Panc1 (cell line): Measurements from ENCODE around the gene CDS2. TPM values are rescaled to one million over a fixed set of nuclear protein-coding genes. Genes with fewer than 3 reads are reported as not detected.

Source experiments
- ATAC-seq: fragments of 200-7000 bp; cut with Tn5 transposase; 2 replicates; pipeline ENCODE4 v1.9.1; 2020; ENCODE audit warnings: mild to moderate bottlenecking, moderate library complexity
- BruUV-seq: library from RNA; stranded (reverse); fragments of 400-500 nt; replicated peaks from 2 replicates; lab custom pipeline; 2021; lab: Mats Ljungman, UMichigan
- CTCF ChIA-PET: fragments of 300-600 bp; sonication (Branson Sonifier 250); formaldehyde crosslinking; loops from one replicate; lab custom pipeline; 2022; ENCODE audit warnings: antibody characterized with exemption; lab: Charles Lee
- POLR2A ChIA-PET: fragments of 300-600 bp; sonication (Branson Sonifier 250); formaldehyde crosslinking; loops from one replicate; lab custom pipeline; 2022; ENCODE audit warnings: antibody characterized with exemption; lab: Charles Lee
- DNase-seq: peaks from one replicate; pipeline ENCODE4 v3.0.0-alpha.2; 2010; ENCODE audit warnings: low read depth, low spot score
- H3K27ac ChIP-seq: 2 replicates; pipeline ENCODE4 v1.5.1; 2011; ENCODE audit warnings: mild to moderate bottlenecking, low read length, inconsistent platforms
- H3K27me3 ChIP-seq: fragments of 200-500 bp; sonication (Bioruptor generic); 2 replicates; pipeline ENCODE4 v1.6.0; 2014; ENCODE audit warnings: low read length, inconsistent platforms; ENCODE audit not compliant: control insufficient read depth, insufficient read depth
- H3K36me3 ChIP-seq: fragments of 200-500 bp; sonication (Bioruptor generic); 2 replicates; pipeline ENCODE4 v1.5.1; 2014; ENCODE audit warnings: inconsistent platforms, mild to moderate bottlenecking, low read length, moderate library complexity; ENCODE audit not compliant: control insufficient read depth, insufficient read depth
- H3K4me1 ChIP-seq: 2 replicates; pipeline ENCODE4 v1.5.1; 2011; ENCODE audit warnings: inconsistent platforms, mild to moderate bottlenecking, low read length, moderate library complexity; ENCODE audit not compliant: control insufficient read depth, insufficient read depth
- H3K4me3 ChIP-seq, 2 experiments: 2 replicates each; pipeline ENCODE4 v1.5.1; 2011 to 2012; ENCODE audit warnings: low read depth in 2 of 2, low read length in 2 of 2, mild to moderate bottlenecking in 2 of 2, inconsistent platforms in 1 of 2, moderate library complexity in 1 of 2
- H3K9me3 ChIP-seq: fragments of 200-500 bp; sonication (Bioruptor generic); 2 replicates; pipeline ENCODE4 v1.5.1; 2014; ENCODE audit warnings: low read depth, mild to moderate bottlenecking, inconsistent platforms, low read length, moderate library complexity; ENCODE audit not compliant: control insufficient read depth, insufficient read depth
- CTCF ChIP-seq: fragments of 450-650 bp; IDR thresholded peaks from 2 replicates; pipeline ENCODE4 v1.5.1; 2017; ENCODE audit warnings: mild to moderate bottlenecking
- POLR2AphosphoS5 ChIP-seq: IDR thresholded peaks from 2 replicates; pipeline ENCODE4 v1.6.1; 2012; ENCODE audit warnings: mild to moderate bottlenecking, low read depth, low read length, moderate library complexity
- REST ChIP-seq, 2 experiments: IDR thresholded peaks; 2 replicates each; pipeline ENCODE4 v1.6.1; 2011 to 2012; ENCODE audit warnings: low read depth in 2 of 2, control low read depth in 1 of 2, low read length in 1 of 2, mild to moderate bottlenecking in 1 of 2, moderate library complexity in 1 of 2; ENCODE audit not compliant: insufficient read depth in 1 of 2
- SIN3A ChIP-seq: IDR thresholded peaks from 2 replicates; pipeline ENCODE4 v1.6.1; 2012; ENCODE audit warnings: low read depth, mild to moderate bottlenecking, low read length, moderate library complexity, borderline replicate concordance; ENCODE audit not compliant: insufficient read depth
- TCF7L2 ChIP-seq: IDR thresholded peaks from 2 replicates; pipeline ENCODE4 v1.6.1; 2011; ENCODE audit warnings: mild to moderate bottlenecking, low read depth, low read length, inconsistent platforms
- in situ Hi-C: cut with HindIII; loops from 2 replicates; pipeline ENCODE4 v1.10.0; 2016; ENCODE audit warnings: low sequenced_read_pairs, low pct_unique_long_range_greater_than_20kb
- intact Hi-C: fragments of 100-400 bp; cut with micrococcal nuclease; formaldehyde crosslinking; loops from one replicate; pipeline ENCODE4 v1.10.0; 2022; ENCODE audit not compliant: unreplicated experiment
- total RNA-seq: library from RNA; stranded (reverse); gene quantifications from one replicate; pipeline ENCODE4 v1.2.1, GENCODE V29; 2021; ENCODE audit not compliant: unreplicated experiment

Gene CDS2
- total RNA-seq, 1 experiment from 2014 or later, result 54.0 TPM

- Histone ChIP-seq H3K4me1 (no peaks in the 10 kb centered on the region), H3K27ac (no peak overlapping the region), H3K4me3 (no peak overlapping the region), H3K9me3 (no peaks in the 10 kb centered on the region), H3K27me3 (no peaks in the 10 kb centered on the region), H3K36me3 (no peaks in the 10 kb centered on the region)
- ChIA-PET POLR2A (no interaction called here), CTCF (no interaction called here)
- no peak for TF ChIP-seq TCF7L2
- ATAC-seq (no peak), DNase-seq (no peak)
- intact Hi-C loops, result no loop called here
- no TSS peak for BruUV-seq
- in situ Hi-C loops, result no loop called here
Measured at GRCh38 chr20:5160882-5161281, 34.1 kb downstream of the CDS2 start.

- no peak for ATAC-seq
- H3K4me3 ChIP-seq, result no peak overlapping the region
- no peak for TF ChIP-seq SIN3A
- no peak for TF ChIP-seq POLR2AphosphoS5
- TF ChIP-seq TCF7L2, result no peak
- no peak for TF ChIP-seq CTCF
- no peak for TF ChIP-seq REST (IDR thresholded peaks at IDR 0.05; ENCODE audit: insufficient read depth in 1 of 2, low read depth in 2 of 2, low read length in 1 of 2)
- no peaks in the 10 kb centered on the region for H3K27me3 ChIP-seq
- no peak for DNase-seq
- intact Hi-C loops, result no loop called here
- in situ Hi-C loops, result no loop called here
- no peaks in the 10 kb centered on the region for H3K9me3 ChIP-seq
- BruUV-seq, result no TSS peak
- H3K36me3 ChIP-seq, result no peaks in the 10 kb centered on the region
- POLR2A ChIA-PET, result no interaction called here
- CTCF ChIA-PET, result no interaction called here
- H3K27ac ChIP-seq, result no peak overlapping the region
- H3K4me1 ChIP-seq, result no peaks in the 10 kb centered on the region
Measured at GRCh38 chr20:5161536-5162164, 34.8 kb downstream of the CDS2 start.
